Fibroblast of villous mesenchyme (primary cell): ENCODE data around the gene ALK. TPM values are rescaled to one million over a fixed set of nuclear protein-coding genes. Genes with fewer than 3 reads are reported as not detected.

Experiments
- DNase-seq: peaks from one replicate; pipeline ENCODE4 v3.0.0-alpha.2; 2010; ENCODE audit warnings: low read depth
- H3K4me3 ChIP-seq: 2 replicates; pipeline ENCODE4 v1.5.1; 2011; ENCODE audit warnings: low read depth, mild to moderate bottlenecking, low read length
- CTCF ChIP-seq: IDR thresholded peaks from 2 replicates; pipeline ENCODE4 v1.5.1; 2012; ENCODE audit warnings: low read depth, mild to moderate bottlenecking, low read length; ENCODE audit not compliant: insufficient read depth
- total RNA-seq: library from RNA; depleted of rRNA; stranded (reverse); fragments of >200 nt; gene quantifications from 2 replicates; pipeline ENCODE4 v1.2.3, GENCODE V29; 2012

Gene ALK
- total RNA-seq, 1 donor, result not detected

DNA sequence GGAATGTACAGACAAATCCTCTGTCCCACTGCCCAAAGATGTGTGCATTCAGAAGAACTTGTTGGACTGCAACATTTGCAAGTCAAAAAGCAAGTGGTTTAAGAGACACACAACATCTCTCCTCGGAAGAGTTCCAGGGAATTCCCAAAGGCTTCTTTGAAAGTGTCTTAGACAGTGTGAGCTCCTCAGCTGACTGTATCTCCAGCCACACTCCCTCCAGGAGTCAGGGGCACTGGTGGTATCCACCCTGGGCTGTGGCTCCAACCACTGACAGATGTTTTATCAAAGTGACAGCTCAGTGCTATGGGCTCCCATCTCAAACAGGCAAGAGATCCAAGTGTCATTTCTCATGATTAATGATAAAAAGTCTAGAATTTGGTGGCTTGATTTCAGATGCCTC lies 48.5 kb downstream of the ALK start:
- DNase-seq, result no peak
- no peak overlapping the region for H3K4me3 ChIP-seq
- no peak for TF ChIP-seq CTCF

DNA sequence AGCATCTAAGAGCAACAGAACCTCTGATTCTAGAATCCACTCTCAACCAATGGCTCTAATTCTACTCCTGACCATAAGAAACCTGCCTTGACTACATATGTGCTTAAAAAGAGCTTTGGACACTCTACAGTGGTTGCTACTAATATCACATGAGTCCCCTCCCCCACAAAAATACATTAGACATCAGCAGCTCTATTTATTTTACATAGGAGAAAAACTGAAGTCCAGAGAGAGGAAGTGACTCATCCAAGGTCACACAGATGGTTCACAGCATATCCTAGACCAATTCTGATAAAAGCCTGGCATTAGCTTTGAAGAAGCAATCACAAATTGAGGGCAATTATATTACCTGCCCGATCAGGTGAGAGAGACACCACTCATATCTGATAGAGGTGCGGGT lies 49.8 kb downstream of the ALK start:
- TF ChIP-seq CTCF, result no peak
- H3K4me3 ChIP-seq, result no peak overlapping the region
- DNase-seq, result no peak

DNA sequence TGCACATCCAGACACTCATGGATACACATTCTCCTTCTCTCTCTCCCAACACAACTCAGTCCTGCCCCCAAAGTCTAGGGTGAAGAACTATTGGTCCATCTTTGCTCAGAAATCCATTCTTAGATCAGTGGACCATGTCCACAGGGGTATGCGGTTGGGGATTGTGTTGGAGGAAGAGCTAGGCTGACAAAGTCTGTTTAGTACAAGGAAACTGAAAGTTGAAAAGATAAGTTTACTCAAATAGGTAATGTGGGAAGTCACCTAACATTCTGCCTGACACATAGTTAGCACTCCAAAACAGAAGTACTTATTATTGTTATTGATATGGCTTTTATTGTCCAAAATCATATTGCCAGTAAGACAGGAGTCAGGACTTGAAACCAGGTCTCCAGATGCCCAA lies 55.9 kb downstream of the ALK start:
- H3K4me3 ChIP-seq, result no peak overlapping the region
- DNase-seq, result no peak
- no peak for TF ChIP-seq CTCF

GRCh38 chr2:29864988-29865387 lies 56.4 kb downstream of the ALK start:
- DNase-seq, result no peak
- H3K4me3 ChIP-seq, result no peak overlapping the region
- no peak for TF ChIP-seq CTCF

DNA sequence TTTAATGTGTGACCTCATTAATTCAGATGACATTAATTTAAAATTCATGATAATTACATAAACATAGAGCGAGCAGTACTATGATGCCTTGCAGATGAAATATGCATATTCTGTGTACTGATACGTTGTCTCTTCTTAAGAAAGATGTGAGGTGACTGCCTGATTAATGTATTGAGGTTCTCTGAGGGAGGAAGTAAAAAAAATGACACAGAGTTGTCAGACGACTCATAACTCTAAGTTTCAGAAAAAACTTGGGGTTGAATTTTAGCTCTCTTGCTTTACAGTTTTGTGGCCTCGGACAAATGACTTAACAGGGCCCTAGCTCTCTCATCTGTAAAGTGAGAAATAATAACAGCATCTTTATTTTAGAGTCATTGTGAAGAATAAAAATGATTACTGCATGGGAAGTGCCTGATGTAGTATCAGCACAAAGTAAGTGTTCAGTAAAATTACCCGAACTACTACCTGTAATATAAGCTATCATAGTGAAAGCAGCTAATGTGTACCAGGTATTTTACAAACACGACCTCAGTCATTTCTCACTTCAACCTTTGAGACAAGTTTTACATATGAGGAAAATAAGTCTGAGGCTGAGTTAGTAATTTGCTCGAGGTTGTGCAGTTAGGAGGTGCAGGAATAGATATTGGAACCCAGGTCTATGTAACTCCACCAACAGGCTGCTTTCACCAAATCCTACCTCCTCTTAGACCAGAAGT lies 65.3 kb downstream of the ALK start:
- H3K4me3 ChIP-seq, result no peak overlapping the region
- no peak for DNase-seq
- no peak for TF ChIP-seq CTCF

DNA sequence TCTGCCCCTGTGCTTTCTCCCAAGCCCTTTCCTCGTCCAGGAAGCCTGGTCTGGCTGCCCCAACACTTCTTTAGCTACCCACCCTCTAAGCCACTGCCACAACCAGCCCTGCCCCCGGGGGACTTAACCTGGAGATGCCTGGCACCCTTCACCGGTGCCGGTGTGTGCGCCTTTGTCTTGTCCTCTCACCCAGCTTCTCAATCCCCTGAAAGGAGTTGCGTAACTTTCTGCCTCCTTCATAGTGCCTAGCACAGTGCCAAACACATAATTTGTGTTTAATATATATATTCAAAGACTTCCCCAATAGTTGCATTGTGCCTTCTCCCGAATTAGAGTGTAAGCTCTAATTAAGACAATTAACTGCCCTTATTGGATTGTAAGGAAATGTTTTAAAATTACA lies 70.6 kb downstream of the ALK start:
- no peak for DNase-seq
- TF ChIP-seq CTCF, result no peak

More for the DNA sequence above, 70.6 kb downstream of the ALK start:
- H3K4me3 ChIP-seq, result no peak overlapping the region
